GM23248 (cell line): ENCODE data around the gene VCP.

Experiments
- EZH2 ChIP-seq: fragments of 200-600 bp; sonication (generic); IDR thresholded peaks from 2 replicates; pipeline ENCODE4 v1.6.1; 2018; ENCODE audit warnings: antibody characterized with exemption, mild to moderate bottlenecking; ENCODE audit not compliant: insufficient read depth, poor library complexity, severe bottlenecking
- EZH2phosphoT487 ChIP-seq: fragments of 200-600 bp; sonication (generic); IDR thresholded peaks from 2 replicates; pipeline ENCODE4 v1.6.1; 2018; ENCODE audit warnings: antibody characterized with exemption, moderate library complexity, mild to moderate bottlenecking, low read depth; ENCODE audit not compliant: insufficient read depth

GRCh38 chr9:35108946-35109575 lies 36.6 kb upstream of the VCP start:
- TF ChIP-seq EZH2phosphoT487 (no peak), EZH2 (no peak)
